ENCODE data around the gene CECR2.
"Not testable (repeated sequence)": the region's sequence is repeated elsewhere in the genome, so short reads cannot be mapped to it uniquely, and the experiment has no call there.

The CECR2 gene

DNA sequence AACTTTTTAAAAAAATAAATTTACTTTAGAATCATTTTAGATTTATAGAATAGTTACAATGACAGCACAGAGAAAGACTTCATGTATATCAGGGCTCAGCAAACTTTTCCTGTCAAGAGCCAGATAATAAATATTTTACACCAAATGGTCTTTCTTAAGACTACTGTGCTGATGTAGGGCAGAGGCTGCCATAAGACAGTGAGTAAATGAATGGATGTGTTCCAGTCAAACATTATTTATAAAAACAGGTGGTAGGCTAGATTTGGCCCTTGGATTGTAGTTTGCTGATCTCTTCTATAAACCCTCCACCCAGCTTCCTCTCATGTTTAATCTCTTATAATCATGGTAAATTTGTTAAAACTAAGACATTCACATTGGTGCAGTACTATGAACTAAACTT, 33.0 kb downstream of the CECR2 start:
- DNase-seq (ENCODE audit: low read depth) = no peak

DNA sequence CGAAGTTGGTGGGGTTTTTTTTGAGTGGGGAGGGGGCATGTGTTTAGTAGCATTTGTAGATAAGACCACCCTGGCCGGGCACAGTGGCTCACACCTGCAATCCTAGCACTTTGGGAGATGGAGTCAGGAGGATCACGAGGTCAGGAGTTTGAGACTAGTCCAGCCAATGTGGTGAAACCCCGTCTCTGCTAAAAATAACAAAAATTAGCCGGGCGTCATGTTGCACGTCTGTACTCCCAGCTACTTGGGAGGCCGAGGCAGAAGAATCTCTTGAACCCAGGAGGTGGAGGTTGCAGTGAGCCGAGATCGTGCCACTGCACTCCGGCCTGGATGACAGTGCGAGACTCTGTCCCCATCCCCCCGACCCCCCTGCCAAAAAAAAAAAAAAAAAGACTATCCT, 34.6 kb downstream of the CECR2 start:
- DNase-seq (ENCODE audit: low read depth) = no peak

DNA sequence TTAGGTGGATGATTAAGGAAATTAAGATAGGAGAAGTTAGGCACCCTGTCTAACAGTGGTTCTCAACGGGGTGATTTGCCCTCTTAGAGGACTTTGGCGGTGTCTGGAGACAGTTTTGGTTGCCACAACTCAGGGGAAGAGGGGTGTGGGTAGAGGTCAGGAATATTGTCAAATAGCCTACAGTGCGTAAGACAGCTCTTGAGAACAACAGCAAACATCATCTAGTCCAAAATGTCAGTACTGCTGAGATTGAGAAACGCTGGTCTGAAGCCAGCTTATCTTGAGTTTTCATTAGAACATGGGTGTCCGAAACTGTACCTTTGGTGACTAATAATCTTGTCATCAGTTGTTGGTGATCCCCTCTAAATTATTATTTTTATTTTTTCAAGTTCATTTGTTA, 38.4 kb downstream of the CECR2 start:
- no peak for DNase-seq (ENCODE audit: low read depth)

DNA sequence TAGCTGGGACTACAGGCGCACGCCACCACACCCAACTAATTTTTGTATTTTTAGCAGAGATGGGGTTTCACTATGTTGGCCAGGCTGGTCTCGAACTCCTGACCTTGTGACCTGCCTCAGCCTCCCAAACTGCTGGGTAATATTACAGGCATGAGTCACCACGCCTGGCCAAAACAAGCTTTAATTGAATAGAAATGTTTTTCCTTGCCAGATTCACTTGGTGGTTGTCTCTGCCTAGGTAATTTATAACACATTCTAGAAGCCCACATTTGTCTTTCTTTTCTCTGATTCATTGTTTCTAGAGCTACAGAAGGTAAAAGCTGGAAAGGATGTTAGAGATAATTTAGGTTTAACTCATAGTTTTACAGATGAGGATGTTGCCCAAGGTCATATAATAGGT, 41.3 kb downstream of the CECR2 start:
- DNase-seq (ENCODE audit: low read depth) = no peak

DNA sequence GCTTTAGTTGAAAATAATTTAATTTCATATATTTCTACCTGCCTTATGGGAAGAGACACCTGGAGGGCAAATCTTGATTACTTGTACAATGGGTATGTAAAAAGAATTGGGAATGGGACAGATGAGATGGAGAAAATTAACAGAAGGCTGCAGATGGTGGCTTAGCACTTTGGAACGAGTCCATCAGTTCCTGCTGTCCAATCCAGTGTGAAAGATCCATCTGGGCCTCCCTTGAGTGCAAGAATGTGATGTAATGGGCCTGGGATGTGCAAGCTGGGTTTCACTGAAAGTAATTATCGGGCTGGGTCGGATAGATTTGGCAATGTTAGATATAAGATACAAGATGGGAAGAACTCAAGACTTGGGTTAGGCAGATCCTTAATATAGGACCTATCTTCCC, 42.0 kb downstream of the CECR2 start:
- no peak for DNase-seq (ENCODE audit: low read depth)

DNA sequence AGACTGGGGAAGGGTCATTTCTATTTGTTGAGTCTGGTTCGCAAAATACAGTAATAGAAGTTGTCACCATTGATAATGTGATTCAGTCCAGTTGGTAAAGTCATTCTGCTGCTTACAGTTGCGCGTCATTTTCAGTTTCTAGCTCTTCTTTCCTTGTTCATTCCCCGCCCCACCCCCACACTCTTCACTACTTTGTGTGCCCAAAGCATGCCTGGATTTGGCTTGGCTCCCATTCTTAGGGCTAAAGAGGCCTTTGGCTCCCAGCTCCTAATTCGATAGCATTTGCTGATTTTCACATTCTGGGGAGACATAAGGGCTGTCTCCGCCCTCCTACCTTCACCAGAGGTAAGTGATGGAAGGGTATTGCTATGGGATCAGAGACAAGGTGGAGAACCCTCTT, 43.0 kb downstream of the CECR2 start:
- DNase-seq (ENCODE audit: low read depth) = no peak

DNA sequence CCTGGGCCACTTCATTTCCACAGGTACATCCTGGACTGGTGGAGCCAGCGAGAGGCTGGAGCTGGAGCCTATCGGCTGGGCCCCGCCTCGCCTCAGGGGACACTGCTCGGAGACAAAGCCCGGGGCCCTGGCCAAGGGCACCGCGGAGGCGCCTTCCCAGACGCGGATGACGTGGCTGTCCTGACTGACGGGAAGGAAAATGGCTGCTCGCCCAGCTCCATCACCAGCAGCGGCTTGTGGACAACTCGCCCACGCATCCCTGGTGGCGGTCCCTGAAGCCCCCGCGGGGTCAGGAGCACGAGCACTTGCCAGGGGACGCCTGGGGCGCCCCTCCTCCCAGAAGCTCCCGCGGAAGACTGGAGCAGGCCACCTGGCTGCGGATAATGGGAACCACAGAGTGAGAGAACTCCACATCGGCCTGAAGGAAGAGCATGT, 49.6 kb downstream of the CECR2 start:
- DNase-seq (ENCODE audit: low read depth) = no peak

DNA sequence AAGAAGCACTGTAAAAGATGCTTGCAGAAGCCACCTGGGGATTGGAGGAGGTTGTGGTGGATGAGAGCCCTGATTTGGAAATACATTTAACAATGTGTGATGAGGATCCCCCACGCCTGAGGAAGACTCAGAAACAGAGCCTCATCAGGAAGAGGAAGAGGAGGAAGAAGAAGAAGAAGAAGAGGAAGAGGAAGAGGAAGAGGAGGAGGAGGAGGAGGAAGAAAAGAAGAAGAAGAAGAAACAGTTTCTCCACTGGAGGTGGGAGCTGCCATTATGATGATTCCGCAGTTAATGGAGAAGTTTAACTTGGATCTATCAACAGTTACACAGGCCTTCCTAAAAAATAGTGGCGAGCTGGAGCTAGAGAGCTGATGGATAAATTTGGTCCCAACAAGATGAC, 50.1 kb downstream of the CECR2 start:
- no peak for DNase-seq (ENCODE audit: low read depth)

DNA sequence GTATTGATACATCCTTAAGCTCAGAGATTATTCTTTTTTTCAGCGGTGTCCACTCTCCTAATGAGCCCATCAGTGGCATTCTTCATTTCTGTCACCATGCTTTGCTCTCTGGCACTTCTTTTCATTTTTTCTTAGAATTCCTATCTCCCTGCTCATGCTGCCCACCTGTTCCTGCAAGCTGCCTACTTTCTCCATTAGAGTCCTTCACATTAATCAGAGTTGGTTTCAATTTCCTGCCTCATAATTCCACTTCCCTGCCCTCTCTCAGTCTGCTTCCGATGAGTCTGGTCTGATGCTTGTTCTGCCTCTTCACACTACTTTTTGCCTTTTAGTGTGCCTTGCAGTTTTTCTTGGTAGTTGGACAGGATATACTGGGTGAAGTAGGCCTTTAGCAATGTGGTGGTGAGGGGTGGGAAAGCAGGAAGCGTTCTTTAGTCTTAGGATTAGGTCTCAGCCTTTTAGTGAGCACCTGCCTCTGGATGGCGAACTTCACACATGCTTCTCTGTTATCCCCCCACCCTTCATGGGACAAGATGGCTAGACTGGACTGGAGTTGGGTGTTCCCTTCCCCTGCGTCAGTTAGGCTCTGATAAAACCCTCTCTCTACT, 53.6 kb downstream of the CECR2 start:
- no peak for DNase-seq (ENCODE audit: low read depth)

DNA sequence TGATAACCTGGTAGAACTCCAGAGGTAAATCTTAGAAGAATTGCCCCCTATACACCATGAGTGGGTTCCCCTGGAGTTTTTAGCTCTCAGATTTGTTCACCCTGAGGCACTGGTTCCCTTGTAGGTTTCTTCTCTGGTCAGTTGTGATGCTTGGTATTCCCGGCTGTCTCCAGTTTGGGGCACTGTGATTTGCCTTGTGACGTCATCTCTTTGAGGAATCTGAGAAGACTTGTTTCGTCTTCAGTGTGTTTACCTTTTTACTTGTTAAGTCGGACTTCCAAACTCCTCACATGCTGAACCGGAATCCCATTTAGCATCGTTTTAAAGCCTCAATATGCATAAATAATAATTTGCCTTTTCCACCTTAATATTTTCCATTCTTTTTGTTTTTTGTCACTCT, 54.4 kb downstream of the CECR2 start:
- DNase-seq (ENCODE audit: low read depth) = no peak

DNA sequence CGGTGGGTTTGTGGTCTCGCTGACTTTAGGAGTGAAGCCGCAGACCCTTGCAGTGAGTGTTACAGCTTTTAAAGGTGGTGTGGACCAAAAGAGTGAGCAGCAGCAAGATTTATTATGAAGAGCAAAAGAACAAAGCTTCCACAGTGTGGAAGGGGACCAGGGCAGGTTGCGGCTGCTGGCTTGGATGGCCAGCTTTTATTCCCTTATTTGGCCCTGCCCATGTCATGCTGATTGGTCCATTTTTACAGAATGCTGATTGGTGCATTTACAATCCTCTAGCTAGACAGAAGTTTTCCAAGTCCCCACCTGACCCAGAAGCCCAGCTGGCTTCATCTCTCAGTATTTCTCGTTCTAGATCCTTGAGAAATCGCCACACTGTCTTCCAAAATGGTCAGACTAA, 58.3 kb downstream of the CECR2 start:
- not testable (repeated sequence) for DNase-seq (ENCODE audit: low read depth)

DNA sequence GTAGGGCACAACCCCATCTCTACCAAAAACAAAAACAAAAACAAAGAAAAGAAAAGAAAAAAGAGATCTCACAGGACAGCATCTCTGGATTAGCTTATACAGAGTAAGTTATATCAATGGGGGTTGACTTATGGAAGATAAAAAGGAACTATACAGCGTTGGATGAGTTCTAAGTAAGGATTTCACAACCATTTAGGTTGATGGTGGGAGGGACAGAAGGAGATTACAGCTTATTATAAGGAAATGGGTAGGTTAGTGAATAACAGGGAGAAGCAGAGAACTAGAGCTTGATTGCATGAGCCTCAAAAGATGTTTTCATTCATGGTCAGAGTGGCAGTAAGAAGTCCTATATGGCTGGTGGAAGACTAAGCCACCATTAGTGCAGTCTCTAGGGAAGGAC, 60.3 kb downstream of the CECR2 start:
- no peak for DNase-seq (ENCODE audit: low read depth)

DNA sequence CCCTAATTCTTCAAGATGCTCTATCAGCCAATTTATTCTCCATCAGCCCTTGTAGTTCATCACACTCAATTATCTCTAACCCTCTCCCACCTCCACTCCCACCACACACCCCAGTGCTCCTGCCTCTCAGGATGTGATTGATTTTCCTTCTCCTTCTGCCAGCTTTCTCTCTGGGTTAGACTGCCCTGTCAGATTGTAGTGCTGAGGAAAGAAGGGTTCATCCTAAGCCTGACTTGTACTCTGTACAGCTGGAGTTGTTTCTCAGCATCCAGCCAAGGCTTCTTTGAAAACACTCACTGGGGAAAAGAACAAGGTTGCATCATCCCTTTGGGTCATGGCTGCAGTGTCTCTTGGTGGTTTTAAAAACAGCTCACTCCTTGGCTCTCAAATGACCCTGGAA, 61.2 kb downstream of the CECR2 start:
- no peak for DNase-seq (ENCODE audit: low read depth)

DNA sequence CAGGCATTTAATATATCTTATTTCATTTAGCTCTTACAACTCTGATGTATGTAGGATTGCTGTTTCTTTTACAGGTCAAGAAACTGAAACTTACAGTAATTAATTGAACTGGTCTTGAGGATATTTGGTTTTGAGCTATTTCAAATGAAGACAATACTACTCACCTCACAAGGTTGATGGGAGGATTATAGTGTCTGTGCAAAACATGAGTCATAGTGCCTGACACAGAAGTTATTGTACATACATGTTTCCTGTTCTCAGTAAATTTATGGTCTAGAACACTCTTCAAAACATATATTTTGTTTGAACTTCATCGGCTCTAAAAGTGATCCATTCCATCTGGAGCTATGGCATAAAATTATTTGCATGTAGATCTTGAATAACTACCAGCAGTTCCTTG, 61.9 kb downstream of the CECR2 start:
- no peak for DNase-seq (ENCODE audit: low read depth)

DNA sequence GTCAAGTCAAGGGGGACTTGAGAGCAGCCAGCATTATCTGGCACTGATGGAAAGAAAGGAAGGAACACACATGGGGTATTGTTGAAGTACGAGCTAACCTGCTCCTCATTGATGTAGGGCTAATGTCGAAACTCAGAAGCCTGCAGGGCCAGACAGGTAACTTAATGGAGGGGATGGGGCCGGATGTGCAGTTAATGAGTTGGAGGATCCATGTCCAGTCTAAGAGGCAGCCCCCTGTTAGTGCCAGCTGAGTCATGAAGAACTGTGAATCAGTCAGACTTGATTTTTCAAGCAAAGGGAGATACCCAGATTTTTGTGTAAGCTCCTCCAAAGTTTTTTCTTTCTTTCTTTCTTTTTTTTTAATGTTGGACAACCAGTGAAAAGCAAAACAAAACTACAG, 65.6 kb downstream of the CECR2 start:
- DNase-seq (ENCODE audit: low read depth) = no peak

DNA sequence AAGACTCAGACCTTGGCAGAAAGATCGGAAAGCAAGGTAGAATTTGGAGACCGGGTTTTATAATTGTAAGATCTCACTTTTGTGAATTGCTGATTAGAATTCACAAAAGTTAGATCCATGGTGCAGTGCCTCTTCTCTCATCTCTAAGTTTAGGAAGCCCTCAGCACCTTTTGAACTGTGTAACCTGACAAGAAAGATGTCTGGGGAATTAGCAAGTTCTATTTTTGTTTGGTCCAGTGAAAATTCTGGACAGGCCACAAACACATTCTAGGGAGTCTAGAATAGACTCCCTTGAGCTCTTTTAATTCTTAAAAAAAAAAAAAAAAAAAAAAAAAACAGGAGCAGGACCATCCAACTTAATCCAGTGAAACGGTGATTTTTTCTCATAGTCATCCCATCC, 66.1 kb downstream of the CECR2 start:
- DNase-seq (ENCODE audit: low read depth) = no peak

DNA sequence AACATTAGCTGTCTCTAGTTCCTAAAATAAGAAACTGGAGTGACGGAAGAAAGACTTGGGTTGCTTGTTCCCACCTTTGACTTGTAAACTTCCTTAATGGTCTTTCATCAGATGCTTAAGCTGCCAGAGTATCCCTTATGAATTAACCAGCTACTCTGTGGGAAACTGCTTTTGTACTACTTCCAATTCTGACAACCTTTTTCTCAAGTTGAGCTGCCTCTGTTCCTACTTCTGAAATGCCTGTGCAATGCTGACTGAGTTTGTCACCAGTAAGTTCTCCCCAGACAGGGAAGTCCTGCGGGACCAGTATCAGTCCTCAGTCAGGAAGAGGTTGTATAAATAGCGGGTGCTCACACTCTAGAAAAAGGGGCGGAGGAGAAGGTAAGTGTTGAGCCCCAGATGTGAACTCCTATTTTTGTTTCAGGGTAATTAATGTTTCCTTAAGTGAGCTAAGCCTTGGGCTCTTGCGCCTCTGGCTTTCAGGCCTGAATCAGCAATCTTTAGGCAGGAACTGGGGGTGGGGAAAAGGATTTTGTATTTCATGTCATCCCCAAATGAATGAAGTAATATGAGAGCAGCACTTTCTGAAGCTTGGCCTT, 67.2 kb downstream of the CECR2 start:
- DNase-seq (ENCODE audit: low read depth) = no peak

DNA sequence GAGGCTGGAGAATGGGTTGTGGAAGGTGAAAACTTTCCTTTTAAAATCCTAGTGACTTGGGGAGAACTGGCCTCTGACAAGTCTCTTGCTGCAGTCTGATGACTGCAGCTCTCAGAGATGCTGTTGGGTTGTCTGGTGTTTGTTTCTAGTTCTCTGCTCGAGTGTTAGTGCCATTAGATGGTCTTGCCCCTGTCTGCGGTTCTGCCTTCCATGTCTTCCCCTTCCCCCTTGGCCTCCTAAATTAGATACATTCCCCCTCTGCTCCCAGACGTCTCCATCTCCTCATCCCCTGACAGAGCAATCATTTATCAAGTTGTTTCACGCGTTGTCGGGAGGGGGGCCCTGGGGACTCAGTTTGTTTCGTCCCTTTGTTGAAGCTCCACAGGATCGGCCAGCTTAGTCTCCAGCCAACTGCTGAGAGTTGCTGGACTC, 67.7 kb downstream of the CECR2 start:
- no peak for DNase-seq (ENCODE audit: low read depth)

DNA sequence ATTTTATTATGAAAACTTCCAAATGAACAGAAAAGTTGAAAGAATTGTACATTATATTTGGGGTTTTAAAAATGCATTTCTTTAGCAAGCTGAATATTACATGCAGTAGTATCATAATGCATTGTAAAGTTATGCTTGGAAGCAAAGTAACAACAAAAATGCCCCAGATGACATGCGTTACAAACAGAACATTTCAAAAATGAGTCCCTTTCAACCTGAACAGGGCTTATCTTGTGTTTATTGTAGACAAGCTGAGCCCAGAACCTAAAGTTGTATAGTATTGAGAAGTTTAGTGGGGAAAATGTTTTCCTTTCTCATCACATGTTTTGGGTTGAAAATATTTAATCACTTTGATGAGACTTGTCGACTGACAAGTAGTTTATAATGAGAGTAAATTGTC, 68.8 kb downstream of the CECR2 start:
- no peak for DNase-seq (ENCODE audit: low read depth)

DNA sequence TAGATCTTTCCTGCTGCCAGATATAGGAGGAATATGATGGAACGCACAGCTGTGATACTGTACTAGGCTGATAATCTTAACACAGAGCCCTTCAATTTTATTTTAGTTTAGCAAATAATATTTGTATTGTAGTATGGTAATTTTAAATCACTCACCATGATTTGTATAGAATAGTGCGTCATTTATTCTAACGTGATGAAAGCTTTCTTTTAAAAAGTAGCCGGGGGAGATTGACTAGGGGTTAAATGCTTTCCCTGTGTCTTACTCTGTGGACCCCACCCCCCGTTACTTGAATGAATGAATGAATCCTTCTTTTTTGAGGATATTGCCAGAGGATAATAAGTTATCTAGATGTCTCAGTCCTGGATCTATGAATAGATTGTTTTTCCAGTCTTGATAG, 72.1 kb downstream of the CECR2 start:
- no peak for DNase-seq (ENCODE audit: low read depth)

DNA sequence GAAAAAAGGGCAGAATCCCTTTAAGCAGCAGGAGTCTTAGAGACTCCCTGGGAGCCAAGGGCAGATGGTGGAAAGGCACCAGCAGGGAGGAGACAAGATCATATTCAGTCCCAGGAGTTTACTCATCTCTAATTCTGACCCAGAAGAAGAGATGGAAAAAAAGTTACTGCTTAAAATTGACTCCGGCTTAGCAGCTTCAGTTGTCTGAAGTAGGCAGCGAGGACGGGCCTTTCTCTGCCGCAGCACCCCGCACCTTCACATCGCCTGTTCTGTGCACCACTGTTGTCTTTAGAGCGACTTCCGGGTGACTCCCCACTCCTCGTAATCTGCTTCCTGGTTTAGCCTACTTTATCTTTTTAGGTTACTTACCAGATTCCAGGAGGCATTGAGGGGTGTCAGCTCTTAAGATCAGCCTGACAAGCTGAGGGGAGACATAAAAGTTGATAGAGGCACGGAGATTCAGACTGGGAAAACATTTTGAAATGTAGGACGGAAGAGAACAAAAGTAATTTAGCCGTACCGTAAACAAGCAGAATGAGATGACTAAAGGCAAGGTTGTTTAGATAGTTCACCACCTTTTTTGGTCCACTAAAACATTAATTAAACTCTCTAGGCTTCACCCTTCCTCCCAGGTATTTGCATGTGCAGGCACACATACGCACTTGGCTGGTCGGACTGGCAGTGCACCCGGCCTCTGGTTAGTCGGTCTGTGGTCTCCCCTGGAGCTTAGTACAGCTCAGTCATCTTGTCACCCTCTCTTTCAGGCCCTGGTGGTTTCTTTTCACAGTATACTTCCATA, 74.3 kb downstream of the CECR2 start:
- DNase-seq (ENCODE audit: low read depth) = no peak

DNA sequence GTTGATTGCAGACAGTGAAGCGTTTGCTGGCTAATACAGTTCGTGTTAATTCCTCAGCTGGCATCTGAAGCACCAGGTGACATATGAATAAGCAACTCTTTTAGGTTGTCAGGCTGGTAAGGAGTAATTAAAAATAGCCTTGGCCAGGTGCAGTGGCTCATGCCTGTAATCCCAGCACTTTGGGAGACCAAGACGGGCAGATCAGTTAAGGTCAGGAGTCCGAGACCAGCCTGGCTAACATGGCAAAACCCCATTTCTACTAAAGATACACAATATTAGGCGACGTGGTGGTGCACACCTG, 74.9 kb downstream of the CECR2 start:
- DNase-seq (ENCODE audit: low read depth) = no peak

DNA sequence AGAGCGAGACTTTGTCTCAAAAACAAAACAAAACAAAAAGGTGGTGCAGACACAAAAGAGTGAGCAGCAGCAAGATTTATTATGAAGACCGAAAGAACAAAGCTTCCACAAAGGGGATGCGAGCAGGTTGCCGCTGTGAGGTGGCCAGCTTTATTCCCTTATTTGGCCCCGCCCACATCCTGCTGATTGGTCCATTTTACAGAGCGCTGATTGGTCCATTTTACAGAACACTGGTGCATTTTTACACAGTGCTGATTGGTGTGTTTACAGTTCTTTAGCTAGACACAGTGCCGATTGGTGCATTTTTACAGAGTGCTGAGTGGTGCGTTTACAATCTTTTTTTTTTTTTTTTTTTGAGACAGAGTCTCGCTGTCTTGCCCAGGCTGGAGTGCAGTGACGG, 77.4 kb downstream of the CECR2 start:
- no peak for DNase-seq (ENCODE audit: low read depth)

DNA sequence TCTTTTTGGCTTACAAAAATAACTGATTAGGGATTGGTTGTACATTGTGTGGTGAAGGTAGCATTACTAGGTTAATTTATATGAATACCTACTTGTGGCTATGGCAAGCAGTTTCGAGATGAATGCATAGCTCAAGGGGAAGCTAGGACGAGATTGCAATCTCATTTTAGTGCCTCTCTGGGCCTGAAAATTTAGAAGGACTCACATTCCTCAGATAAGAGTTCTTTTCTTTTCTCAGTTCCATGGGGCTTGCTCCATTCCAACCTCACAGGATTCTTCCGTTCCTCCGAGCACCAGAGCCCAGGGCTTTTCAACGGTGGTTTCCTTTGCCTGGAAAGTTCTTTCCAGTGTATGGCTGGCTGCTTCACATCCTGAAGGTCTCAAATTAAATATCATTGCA, 82.1 kb downstream of the CECR2 start:
- DNase-seq (ENCODE audit: low read depth) = no peak
